GM19328 (cell line): ENCODE measurements around the gene CAPN13.

ENCODE experiments used
- ATAC-seq: cut with Tn5 transposase; IDR thresholded peaks from one replicate; pipeline ENCODE4 v1.9.1; 2021; ENCODE audit warnings: mild to moderate bottlenecking, moderate library complexity; ENCODE audit not compliant: unreplicated experiment

The CAPN13 gene

DNA sequence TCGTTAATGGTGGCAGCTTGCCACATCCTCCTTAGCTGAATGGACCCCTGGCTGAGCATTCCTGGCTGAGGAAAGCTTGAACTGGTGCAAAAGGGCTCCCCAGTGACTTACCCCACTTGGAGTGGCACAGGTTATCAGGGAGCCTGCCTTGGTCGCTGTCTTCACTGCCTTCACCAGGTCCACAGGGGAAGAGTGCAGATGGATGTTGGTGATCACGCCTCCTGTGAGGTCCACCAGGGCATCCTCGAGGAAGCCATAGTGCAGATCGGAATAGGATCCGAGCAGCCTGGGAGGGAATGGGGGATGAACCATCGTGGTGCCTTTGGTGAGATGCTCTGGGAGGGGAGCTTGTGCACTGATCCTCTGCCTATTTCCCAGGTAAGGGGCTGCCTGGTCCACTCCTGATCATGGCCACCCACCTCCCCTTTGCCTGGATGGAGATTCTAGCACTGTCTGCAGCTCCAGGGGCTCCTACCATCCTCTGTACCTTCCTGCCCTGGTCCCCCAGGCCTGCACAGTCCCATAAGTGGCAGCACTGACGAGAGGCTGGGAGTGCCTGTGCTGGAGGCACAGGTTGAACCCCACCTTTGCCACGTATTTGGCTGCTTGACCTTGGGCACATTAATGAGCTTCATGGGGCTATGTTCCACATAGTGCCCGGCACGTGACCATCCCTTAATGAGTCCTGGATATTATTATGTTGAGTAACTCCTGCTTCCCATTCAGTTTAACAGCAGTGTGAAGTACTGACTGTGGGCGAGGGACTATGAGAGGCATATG, 43.0 kb downstream of the CAPN13 start:
- no peak for ATAC-seq

DNA sequence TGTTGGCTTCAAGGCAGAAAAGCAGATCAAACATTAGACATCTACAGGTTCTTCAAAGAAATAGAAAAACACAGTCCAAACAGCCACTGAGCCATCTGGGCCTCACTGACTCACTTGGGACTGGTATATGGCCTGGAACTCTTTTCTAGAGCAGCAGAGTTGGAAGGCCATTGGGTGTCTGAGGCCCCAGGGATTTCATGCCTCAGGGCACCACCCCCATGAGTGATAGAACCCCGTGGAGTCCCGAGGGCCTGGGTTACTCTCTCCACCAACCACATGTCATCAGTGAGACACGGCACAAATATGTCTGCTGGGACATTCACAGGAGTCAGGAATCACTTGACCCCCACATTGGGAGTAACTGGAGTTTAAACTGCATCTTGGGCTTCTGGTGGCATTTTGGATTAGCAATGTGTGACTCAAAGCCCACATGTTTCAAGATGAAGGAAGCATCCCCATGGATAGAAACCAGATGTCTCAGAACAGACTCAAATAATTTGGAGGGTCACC, 44.0 kb downstream of the CAPN13 start:
- ATAC-seq = no peak

DNA sequence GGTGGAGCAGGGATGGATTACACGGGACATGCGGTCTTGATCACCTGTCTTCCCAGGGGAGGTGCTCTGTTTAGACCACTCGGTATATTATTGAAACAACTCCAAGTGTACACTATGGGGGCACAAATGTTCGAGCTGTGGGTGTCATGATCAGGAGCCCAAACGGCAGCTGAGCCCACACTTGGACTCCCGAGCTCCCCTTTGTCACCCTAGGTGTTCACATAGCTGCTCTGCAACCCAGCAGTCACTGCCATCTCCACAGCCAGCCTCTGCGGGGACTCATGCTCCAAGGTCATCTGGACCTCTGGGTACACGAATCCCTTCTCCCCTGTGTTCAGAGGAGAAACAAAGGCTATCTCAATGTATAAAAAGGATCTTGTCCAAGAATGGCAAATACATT, 46.0 kb downstream of the CAPN13 start:
- ATAC-seq = no peak

DNA sequence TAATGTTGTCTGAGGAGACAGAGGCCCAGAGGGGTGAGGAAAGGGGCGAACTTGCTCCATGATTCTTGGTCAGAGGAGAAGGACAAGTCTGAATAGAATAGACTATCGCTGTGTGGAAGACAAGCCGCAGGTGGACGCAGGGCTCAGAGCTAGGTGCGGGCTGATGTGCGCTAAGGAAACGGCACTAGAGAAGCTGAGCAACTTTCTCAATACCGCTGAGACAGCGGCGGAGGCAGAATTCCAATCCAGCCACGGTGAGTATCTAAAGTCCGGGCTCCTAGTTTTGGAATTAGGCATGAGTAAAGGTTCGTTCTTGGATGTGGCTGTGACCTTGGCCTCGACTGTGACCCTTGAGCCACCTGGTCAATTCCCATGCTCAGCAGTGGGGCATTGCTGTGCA, 47.8 kb downstream of the CAPN13 start:
- ATAC-seq = no peak

DNA sequence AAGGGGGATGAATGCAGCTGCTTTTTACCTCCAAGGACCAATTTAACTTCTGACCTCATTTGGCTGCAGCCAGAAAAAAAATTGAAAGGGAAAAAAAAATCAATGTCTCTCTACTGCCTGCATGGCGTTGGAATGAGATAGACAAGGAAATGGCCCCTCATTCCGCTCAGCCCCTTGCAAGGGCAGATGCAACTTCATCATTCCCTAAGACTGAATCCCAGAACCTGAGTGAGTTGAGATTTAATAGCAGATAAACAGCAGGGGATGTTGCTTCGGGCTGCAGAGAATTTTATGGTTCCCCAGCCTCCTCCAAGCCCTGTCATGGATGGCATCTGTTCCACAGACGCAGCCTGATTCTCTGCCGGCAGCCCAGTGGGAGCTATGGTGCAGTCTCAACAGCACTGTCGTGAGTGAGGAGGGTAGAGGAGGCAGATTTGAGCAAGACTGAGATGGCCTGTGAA, 49.0 kb downstream of the CAPN13 start:
- ATAC-seq = no peak

DNA sequence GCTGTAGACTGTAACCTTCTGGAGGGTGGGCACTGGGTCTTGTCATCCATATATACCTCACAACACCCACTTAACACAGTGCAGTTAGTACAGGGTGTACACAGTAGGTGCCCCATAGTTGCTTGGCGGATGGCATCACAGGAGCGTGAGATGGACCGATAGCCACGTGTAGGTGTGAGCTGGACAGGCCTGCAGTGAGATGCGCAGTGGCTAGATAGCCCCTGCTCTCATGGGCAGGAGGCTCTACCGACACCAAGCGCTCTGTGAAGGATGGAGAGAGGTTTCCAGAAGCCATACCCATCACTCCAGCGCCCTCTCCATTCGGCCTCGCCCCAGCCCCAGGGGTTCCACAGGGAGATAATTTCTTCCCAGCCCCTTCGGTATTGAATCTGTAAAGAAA, 49.5 kb downstream of the CAPN13 start:
- ATAC-seq = no peak

DNA sequence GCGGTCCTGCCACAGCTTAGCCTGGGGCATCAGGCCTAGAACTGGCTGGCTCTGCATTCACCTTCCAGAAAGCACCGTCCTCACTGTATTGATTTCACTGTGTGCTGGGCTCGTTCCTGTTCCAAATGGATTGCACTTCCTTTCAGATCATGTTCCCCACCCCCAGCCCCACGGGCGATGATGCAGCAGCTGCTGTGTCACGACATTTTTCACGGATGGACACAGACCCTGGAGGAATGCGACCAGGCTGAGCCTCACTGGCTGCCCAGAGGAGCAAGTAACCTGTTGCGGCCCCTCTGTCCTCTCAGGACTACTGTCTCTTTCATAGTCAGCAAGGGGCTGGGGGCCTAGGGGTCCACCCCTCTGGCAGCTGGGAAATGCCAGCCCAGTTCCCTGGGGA, 50.3 kb downstream of the CAPN13 start:
- ATAC-seq = no peak

DNA sequence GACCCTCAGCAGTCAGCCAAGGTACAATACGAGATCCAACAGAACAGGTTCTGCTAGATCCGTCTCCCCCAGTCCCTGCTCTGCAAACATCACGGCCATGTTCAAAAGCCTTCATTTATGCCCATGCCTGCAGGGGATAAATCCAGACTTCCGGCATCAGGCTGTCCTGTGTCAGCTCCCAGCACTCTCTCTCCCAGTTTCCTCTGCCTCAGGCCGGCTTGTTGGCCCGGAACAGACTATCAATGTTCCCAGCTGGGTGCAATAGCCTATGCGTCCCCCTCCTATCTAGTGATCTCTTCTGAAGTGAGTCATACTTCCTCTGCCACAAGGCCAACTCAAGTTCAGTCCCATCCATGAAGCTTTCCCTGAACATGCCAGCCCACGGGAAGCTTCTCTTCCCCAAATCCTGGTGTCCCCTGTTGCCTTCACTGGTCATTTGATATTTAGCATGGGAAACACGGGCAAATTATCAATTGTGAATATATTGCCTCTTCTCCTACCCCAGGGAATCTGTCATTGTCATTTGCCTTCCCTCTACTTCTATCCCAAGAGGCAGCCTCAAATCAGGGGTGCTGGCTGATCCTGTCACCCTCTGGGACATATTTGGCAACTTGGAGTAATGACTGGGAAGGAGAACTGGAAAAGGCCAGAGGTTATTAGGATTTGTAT, 51.1 kb downstream of the CAPN13 start:
- no peak for ATAC-seq

DNA sequence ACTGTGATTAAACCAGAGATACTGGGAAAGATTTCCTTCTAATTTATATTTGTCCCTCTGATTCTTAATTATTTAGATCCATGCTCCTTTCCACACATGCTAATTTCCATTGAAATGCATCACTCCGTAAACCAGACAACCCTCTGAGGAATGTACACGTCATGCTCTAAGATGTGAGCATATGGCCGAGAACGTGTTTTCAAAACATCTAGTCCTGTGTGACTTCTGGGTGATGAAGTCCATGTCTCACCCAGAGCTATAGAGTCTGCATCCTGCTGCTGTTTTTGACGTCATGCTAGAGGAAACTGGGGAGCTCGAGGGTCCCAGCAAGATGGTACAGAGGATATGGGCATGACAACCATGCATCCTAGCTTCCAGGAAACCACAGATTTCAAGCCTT, 53.6 kb downstream of the CAPN13 start:
- no peak for ATAC-seq

DNA sequence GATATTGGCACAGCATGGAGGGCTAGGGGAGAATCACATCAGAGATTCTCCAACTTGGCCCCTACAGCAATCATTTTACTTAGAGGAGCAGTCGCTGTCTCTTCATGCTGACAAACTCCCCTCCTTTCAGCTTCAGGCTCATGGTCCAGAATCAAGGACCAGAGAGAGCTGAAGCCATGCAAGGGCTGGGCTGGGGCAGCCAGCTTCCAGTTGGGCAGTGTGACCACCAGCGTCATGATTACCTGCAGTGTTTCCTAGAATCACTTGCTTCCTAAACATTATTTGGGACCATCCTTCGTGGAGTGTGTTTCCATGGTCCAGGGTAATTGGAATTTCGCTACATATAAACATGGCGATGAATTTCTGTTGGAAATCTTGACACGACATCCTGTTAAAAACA, 54.4 kb downstream of the CAPN13 start:
- ATAC-seq = no peak

DNA sequence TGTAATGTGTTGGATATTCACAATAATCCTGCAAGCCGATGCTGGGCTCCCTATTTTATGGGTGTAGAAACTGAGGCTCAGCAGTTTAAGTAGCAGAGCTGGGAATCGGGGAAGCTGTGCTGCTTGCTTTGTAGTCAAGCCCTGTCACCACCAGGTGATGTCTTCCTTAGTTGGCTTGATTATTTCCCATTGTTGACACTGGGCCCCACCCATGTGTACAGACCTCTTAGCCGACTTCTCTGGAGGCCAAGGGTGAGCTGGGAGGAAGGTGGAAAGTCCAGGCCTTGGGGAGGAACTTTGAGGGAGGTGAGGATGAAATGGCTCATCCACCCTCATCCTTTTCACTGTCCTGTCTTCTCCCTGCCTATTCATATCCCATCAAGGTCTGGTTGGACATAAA, 60.0 kb downstream of the CAPN13 start:
- ATAC-seq = no peak

DNA sequence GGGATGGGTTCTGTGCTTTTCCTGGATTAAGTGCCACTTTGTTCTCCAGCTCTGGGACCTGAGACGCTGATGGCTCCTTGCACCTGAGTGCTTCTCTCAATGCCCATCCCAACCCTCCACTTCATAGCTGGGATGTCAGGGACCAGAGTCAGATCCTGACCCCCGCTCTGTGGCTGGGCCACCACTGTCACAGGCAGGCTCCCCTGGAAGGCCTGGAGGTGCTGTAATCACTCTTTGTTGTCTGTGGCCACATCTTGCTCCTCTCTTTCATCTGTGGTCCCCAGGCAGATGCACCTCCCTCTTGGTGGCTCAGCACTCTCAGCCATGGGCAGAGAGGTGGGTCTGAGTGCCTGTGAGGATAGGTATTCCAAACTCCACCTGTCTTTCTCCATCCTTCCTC, 62.4 kb downstream of the CAPN13 start:
- no peak for ATAC-seq

DNA sequence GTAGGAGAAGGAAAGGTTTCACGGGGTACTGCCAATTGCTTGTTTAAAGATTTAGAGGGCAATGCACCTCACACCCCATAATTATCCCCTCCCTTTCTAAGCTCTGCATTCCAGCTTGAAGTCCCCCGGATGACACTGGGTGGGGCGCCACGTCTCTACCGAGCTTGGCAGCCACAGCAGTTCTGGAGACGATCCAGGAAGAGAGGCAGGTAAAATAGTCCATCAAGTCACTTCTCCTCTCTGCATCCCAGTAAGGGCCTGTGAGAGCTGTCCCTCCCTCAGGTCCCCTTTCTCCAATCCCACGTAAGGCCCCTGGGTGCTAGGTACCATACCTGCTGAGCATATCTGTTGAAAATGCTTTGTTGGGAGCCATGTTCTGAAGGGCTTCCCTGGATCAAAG, 65.7 kb downstream of the CAPN13 start:
- ATAC-seq = no peak

DNA sequence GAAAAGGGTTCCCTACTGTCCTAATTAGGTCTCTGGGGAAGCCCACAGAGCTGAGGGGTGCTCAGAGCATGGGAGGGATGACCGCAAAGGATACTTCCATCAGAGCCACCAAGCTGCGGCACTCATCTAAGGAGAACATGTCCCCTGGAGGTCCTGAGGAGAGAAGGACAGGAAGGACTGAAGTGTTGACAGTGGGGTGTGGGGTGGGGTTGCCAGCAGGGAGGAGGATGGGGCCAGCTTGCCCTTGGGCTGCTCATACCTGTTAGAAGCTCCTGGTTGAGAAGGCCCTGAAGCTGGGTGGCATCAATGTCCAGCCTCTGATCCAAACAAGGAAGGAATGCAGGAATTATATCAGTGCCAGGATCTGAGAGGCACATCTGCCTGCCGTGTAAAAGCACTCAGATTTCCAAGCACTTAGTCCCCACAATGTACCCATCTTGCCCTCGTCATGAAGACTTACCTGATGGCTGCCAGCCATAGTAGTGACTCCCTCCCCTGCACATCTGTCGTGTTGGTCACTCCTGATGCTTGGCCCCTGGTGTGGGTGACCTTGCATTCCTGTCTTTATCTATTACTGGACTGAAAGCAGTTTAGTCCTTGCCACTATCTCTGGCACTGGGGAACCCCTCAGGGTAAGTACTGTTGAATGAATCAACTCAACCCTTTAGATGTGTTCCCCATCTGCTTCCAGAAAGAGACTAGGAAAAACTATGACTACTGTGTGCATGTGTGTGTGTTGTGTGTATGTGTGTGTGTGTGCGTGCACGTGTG, 68.9 kb downstream of the CAPN13 start:
- ATAC-seq = no peak

DNA sequence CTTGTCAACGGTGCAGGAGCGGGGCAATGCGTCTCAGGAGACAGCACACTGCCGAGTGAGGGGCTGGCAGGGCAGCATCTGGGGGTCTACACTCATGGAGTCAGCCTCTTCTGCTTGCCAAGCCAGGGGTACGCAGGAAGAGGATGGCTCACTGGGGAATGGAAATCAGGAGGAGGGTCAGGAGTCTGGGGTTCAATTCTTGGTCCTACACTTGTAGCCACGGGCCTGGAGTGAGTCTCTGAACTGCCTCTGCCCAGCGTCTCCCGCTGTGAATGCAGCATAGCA, 70.0 kb downstream of the CAPN13 start:
- ATAC-seq = no peak

DNA sequence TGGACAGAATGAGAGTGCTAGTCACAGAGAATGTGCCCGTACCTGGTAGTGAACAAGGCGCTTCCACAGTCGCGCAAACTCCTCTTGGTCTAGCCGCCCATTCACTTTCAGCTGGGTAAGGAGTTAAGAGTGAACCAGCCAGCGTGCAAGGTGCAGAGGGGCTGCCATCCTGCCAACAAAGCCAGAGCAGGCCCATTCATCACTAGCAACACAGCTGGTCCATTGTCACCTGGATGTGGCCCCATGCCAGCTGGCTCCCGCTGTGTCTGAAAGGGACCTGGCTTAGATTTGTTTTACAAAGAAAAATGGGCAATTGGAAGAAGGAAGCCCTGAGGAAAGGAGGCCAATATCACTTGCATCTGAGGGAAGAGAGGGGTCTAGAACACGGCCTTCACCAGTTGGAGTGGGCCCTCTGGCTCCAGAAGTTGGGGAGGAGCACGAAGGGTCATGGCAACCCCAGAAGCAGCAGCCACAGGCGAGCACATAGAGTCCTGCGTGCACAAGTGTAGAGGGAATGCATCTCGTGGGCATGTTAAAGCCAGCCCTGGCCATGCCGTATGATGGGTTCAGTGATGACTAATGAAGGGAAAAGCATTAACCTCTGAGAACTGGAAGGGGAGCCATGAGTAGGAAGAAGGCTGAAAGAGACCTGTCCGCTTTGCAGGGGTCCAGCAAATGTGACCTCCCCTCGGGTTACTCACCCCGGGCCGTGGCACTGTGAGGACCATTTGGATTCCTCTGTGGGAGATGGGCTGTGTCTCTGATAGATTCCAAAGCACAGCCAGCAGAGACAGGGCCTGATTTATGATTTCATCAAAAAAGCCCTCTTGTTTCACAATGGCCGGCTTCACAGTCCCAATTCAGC, 70.6 kb downstream of the CAPN13 start:
- ATAC-seq = no peak

DNA sequence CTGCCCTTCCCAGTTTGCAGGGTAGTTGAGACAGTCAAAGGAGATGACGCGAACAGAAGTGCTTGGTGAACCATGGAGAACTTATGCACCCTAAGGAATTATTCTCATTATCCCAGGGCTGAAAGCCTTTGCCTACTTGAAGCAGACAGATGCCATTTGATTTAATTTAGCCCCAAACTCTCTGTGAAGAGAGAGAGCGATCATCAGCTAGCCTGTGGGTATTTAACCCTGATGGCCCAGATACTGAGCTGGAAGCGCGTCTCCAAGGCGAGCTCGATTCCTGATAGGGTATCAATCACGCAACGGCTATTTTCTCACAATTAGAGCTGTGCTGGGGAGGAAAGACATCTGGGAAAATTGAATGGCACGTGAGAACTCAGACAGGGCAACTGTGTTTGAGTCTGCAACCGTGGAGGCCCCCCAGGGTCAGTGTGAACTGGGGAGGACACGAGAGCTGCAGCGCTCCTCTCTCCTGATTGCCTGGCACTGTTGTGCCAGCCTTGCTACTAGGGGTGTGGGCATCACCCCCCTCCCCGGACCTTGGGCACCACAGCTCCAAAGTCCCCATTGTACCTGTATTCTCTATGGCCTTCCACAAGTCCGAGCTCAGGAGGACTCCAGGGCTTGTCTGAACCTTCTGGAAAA, 73.2 kb downstream of the CAPN13 start:
- ATAC-seq = no peak

DNA sequence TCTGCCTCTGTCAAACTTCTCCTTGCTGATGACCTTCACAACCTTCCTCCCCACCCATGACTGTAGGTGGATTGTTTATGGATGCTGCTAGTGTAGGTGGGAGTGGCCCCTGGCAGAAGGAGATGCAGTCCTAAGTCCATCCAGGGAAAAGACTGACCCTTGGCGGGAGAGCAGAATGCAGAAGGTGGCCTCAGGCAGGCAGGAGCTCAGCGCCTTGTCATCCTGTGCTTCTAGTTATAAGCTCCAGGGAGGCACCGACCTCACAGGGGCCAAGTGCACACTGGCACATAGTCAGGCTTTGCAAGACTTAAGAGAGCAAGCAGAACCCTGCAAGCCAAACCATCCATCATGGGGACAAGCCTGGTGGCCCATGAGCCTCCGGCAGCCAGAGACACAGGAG, 74.4 kb downstream of the CAPN13 start:
- no peak for ATAC-seq

DNA sequence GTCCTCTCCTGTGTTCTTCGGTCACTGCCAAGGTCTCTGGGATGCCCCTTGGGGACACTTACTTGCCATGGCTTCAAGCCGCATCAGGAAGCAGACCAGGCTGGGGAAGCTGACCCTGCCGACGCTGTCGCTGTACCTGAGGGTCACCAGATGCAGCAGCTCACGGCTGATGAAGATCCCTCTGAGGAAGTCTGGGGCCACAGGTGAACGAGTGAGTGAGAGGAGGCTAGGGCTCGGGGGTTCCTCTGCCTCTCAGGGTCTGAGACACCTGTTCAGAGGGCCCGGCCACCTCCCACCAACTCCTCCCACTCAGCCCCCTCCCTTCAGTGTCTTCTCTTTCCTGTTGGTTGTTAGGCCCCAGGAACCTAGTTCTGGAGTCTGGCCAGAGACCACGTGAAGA, 74.9 kb downstream of the CAPN13 start:
- ATAC-seq = no peak

DNA sequence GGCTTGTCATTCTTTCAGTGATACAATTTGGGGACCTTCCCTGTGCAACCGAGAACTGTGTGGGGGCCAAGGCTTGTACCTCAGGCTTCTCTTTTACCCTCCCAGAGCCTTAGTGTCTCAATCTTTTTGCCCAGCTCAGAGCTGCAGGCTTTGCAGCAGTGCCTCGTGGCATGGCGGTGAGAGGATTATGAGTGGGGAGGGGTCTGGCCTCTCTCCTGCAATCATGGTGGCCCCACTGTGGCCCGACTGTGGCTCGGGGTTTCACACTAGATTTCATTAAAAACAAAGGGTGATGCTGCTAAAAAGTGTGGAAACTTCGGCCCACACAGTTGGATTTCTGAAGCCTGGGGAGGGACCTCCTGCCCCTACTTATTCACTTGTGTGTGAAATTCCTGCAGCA, 75.5 kb downstream of the CAPN13 start:
- no peak for ATAC-seq
